ENCODE results near the gene WDR64. TPM values are rescaled to one million over a fixed set of nuclear protein-coding genes. Genes with fewer than 3 reads are reported as not detected.
"Not testable (repeated sequence)": the region's sequence is repeated elsewhere in the genome, so short reads cannot be mapped to it uniquely, and the experiment has no call there.

WDR64 gene
- total and polyA plus RNA-seq, 4 donors: 0.02 to 0.70 (median 0.17) TPM

- no peaks in the 10 kb centered on the region for H3K27me3 ChIP-seq (ENCODE audit: control insufficient read depth in 4 of 4, insufficient read depth in 4 of 4, low read length in 3 of 4)
- H3K27ac ChIP-seq (ENCODE audit: low read depth in 1 of 2, low read length in 2 of 2): no peak overlapping the region
- H3K9me3 ChIP-seq (ENCODE audit: control insufficient read depth in 4 of 4, low read length in 3 of 4): no peaks in the 10 kb centered on the region
- TF ChIP-seq JUND (IDR thresholded peaks at IDR 0.05): no peak
- no peak for TF ChIP-seq FOXA2 (IDR thresholded peaks at IDR 0.05)
- no peak for TF ChIP-seq GABPA (IDR thresholded peaks at IDR 0.05 in 1 of 2, conservative IDR thresholded peaks at IDR 0.05 in 1 of 2)
- TF ChIP-seq RAD21 (IDR thresholded peaks at IDR 0.05): no peak
- TF ChIP-seq RXRA (IDR thresholded peaks at IDR 0.05): no peak
- DNase-seq (ENCODE audit: low spot score): no peak
- no peak overlapping the region for H3K9ac ChIP-seq (ENCODE audit: low read depth in 1 of 2, low read length in 2 of 2)
- H3K4me1 ChIP-seq (ENCODE audit: control insufficient read depth in 4 of 4, insufficient read depth in 4 of 4, low read length in 3 of 4): no peaks in the 10 kb centered on the region
- H3K4me3 ChIP-seq (ENCODE audit: low read depth in 1 of 3, low read length in 3 of 3): no peak overlapping the region
- WGBS: 89% methylated on average over 2 of the region's 2 CpGs
- H3K36me3 ChIP-seq (ENCODE audit: control insufficient read depth in 4 of 4, insufficient read depth in 3 of 4, low read depth in 1 of 4, low read length in 3 of 4): no peaks in the 10 kb centered on the region
These were observed 81.8 kb downstream of the WDR64 start for GRCh38 chr1:241733899-241734298.

- Histone ChIP-seq H3K4me1 (ENCODE audit: control insufficient read depth in 4 of 4, insufficient read depth in 4 of 4, low read length in 3 of 4) (no peaks in the 10 kb centered on the region), H3K36me3 (ENCODE audit: control insufficient read depth in 4 of 4, insufficient read depth in 3 of 4, low read depth in 1 of 4, low read length in 3 of 4) (no peaks in the 10 kb centered on the region), H3K4me3 (ENCODE audit: low read depth in 1 of 3, low read length in 3 of 3) (no peak overlapping the region), H3K9ac (ENCODE audit: low read depth in 1 of 2, low read length in 2 of 2) (no peak overlapping the region), H3K27ac (ENCODE audit: low read depth in 1 of 2, low read length in 2 of 2) (no peak overlapping the region), H3K27me3 (ENCODE audit: control insufficient read depth in 4 of 4, insufficient read depth in 4 of 4, low read length in 3 of 4) (no peaks in the 10 kb centered on the region), H3K9me3 (ENCODE audit: control insufficient read depth in 4 of 4, low read length in 3 of 4) (no peaks in the 10 kb centered on the region)
- no peak for DNase-seq (ENCODE audit: low spot score)
- WGBS: 86% methylated on average over 5 of the region's 5 CpGs
- TF ChIP-seq FOXA2 (IDR thresholded peaks at IDR 0.05): no peak
- TF ChIP-seq HNF4G (IDR thresholded peaks at IDR 0.05): no peak
- no peak for TF ChIP-seq HNF4A (conservative IDR thresholded peaks at IDR 0.05)
- TF ChIP-seq, protein P1, sequence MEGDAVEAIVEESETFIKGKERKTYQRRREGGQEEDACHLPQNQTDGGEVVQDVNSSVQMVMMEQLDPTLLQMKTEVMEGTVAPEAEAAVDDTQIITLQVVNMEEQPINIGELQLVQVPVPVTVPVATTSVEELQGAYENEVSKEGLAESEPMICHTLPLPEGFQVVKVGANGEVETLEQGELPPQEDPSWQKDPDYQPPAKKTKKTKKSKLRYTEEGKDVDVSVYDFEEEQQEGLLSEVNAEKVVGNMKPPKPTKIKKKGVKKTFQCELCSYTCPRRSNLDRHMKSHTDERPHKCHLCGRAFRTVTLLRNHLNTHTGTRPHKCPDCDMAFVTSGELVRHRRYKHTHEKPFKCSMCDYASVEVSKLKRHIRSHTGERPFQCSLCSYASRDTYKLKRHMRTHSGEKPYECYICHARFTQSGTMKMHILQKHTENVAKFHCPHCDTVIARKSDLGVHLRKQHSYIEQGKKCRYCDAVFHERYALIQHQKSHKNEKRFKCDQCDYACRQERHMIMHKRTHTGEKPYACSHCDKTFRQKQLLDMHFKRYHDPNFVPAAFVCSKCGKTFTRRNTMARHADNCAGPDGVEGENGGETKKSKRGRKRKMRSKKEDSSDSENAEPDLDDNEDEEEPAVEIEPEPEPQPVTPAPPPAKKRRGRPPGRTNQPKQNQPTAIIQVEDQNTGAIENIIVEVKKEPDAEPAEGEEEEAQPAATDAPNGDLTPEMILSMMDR (IDR thresholded peaks at IDR 0.05; ENCODE audit: low read depth, low read length, missing input control): no peak
- no peak for TF ChIP-seq GABPA (IDR thresholded peaks at IDR 0.05 in 1 of 2, conservative IDR thresholded peaks at IDR 0.05 in 1 of 2)
- no peak for TF ChIP-seq FOXA1 (IDR thresholded peaks at IDR 0.05)
- no peak for TF ChIP-seq ATF3 (IDR thresholded peaks at IDR 0.05)
- TF ChIP-seq TAF1 (conservative IDR thresholded peaks at IDR 0.05): no peak
- TF ChIP-seq ZBTB33 (IDR thresholded peaks at IDR 0.05): no peak
- no peak for TF ChIP-seq JUND (IDR thresholded peaks at IDR 0.05)
- TF ChIP-seq, protein P2, sequence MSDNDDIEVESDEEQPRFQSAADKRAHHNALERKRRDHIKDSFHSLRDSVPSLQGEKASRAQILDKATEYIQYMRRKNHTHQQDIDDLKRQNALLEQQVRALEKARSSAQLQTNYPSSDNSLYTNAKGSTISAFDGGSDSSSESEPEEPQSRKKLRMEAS (IDR thresholded peaks at IDR 0.05): no peak
- no peak for TF ChIP-seq SP1 (IDR thresholded peaks at IDR 0.05)
- TF ChIP-seq EGR1 (IDR thresholded peaks at IDR 0.05; ENCODE audit: low read depth in 2 of 2): no peak
These were observed 82.5 kb downstream of the WDR64 start for GRCh38 chr1:241734533-241734932.

DNA sequence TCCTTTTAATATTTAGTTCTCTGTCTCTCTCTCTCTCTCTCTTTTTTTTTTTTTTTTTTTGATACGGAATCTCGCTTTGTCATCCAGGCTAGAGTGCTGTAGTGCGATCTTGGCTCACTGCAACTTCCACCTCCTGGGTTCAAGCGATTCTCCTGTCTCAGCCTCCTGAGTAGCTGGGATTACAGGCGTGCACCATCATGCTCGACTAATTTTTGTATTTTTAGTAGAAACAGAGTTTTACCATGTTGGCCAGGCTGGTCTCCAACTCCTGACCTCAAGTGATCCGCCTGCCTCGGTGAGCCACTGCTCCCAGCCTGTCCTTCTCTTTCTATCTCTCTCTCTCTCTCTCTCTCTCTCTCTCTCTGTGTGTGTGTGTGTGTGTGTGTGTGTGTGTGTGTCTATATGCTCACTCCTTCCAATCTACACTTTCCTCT, 83.4 kb downstream of the WDR64 start:
- not testable (repeated sequence) for H3K27me3 ChIP-seq (ENCODE audit: control insufficient read depth in 4 of 4, insufficient read depth in 4 of 4, low read length in 3 of 4); H3K27ac ChIP-seq (ENCODE audit: low read depth in 1 of 2, low read length in 2 of 2); H3K36me3 ChIP-seq (ENCODE audit: control insufficient read depth in 4 of 4, insufficient read depth in 3 of 4, low read depth in 1 of 4, low read length in 3 of 4); DNase-seq (ENCODE audit: low spot score); H3K4me3 ChIP-seq (ENCODE audit: low read depth in 1 of 3, low read length in 3 of 3); H3K4me1 ChIP-seq (ENCODE audit: control insufficient read depth in 4 of 4, insufficient read depth in 4 of 4, low read length in 3 of 4); H3K9ac ChIP-seq (ENCODE audit: low read depth in 1 of 2, low read length in 2 of 2); H3K9me3 ChIP-seq (ENCODE audit: control insufficient read depth in 4 of 4, low read length in 3 of 4)
- 87% methylated on average over 8 of the region's 8 CpGs for WGBS

Measured in liver (tissue), 9 donors.